Astrocyte (in vitro differentiated cells and primary cell): ENCODE data around the gene SHOX. TPM values are rescaled to one million over a fixed set of nuclear protein-coding genes. Genes with fewer than 3 reads are reported as not detected.
"Not testable (repeated sequence)": the region's sequence is repeated elsewhere in the genome, so short reads cannot be mapped to it uniquely, and the experiment has no call there.

Experiments
- DNase-seq: peaks from one replicate; pipeline ENCODE4 v3.0.0-alpha.2; 2010; ENCODE audit warnings: low read depth
- FAIRE-seq: peaks from 2 replicates; lab custom pipeline; 2011; peaks lifted over from hg19 to GRCh38; lab: Jason Lieb, UNC
- H2AFZ ChIP-seq: 2 replicates; pipeline ENCODE4 v1.6.0; 2012; ENCODE audit warnings: low read depth, low read length, inconsistent platforms
- H3K27ac ChIP-seq: 2 replicates; pipeline ENCODE4 v1.5.1; 2011; ENCODE audit warnings: low read depth, low read length, inconsistent platforms
- H3K27me3 ChIP-seq: 2 replicates; pipeline ENCODE4 v1.6.0; 2011; ENCODE audit warnings: low read length, inconsistent platforms; ENCODE audit not compliant: insufficient read depth
- H3K36me3 ChIP-seq: 2 replicates; pipeline ENCODE4 v1.5.1; 2011; ENCODE audit warnings: low read length, inconsistent platforms; ENCODE audit not compliant: insufficient read depth
- H3K4me1 ChIP-seq: 2 replicates; pipeline ENCODE4 v1.5.1; 2011; ENCODE audit warnings: low read length, inconsistent platforms; ENCODE audit not compliant: insufficient read depth
- H3K4me2 ChIP-seq: 2 replicates; pipeline ENCODE4 v1.6.0; 2012; ENCODE audit warnings: low read length, inconsistent platforms
- H3K4me3 ChIP-seq: 2 replicates; pipeline ENCODE4 v1.5.1; 2011; ENCODE audit warnings: low read depth, mild to moderate bottlenecking, low read length, inconsistent platforms; ENCODE audit not compliant: insufficient read depth
- H3K79me2 ChIP-seq: 2 replicates; pipeline ENCODE4 v1.6.0; 2012; ENCODE audit warnings: mild to moderate bottlenecking, low read length, inconsistent platforms; ENCODE audit not compliant: insufficient read depth
- H3K9ac ChIP-seq: 2 replicates; pipeline ENCODE4 v1.6.0; 2012; ENCODE audit warnings: mild to moderate bottlenecking, low read length, inconsistent platforms
- H3K9me3 ChIP-seq: 2 replicates; pipeline ENCODE4 v1.5.1; 2012; ENCODE audit warnings: low read depth, mild to moderate bottlenecking, low read length, inconsistent platforms; ENCODE audit not compliant: insufficient read depth
- H4K20me1 ChIP-seq: 2 replicates; pipeline ENCODE4 v1.6.0; 2012; ENCODE audit warnings: low read length, inconsistent platforms; ENCODE audit not compliant: insufficient read depth
- H3K27ac Mint-ChIP-seq: one replicate; pipeline ENCODE4 v1.8.0; 2021; ENCODE audit warnings: mild to moderate bottlenecking, mixed read lengths; ENCODE audit not compliant: unreplicated experiment
- H3K27me3 Mint-ChIP-seq: one replicate; pipeline ENCODE4 v1.8.0; 2021; ENCODE audit warnings: low read depth, mixed read lengths; ENCODE audit not compliant: unreplicated experiment
- H3K36me3 Mint-ChIP-seq: one replicate; pipeline ENCODE4 v1.8.0; 2021; ENCODE audit warnings: low read depth, mixed read lengths; ENCODE audit not compliant: unreplicated experiment
- H3K4me1 Mint-ChIP-seq: one replicate; pipeline ENCODE4 v1.8.0; 2021; ENCODE audit warnings: low read depth, mixed read lengths; ENCODE audit not compliant: unreplicated experiment
- H3K4me3 Mint-ChIP-seq: one replicate; pipeline ENCODE4 v1.8.0; 2021; ENCODE audit warnings: mild to moderate bottlenecking, moderate library complexity, mixed read lengths; ENCODE audit not compliant: unreplicated experiment
- H3K9me3 Mint-ChIP-seq: one replicate; pipeline ENCODE4 v1.8.0; 2021; ENCODE audit warnings: mild to moderate bottlenecking, mixed read lengths; ENCODE audit not compliant: unreplicated experiment
- CTCF ChIP-seq: IDR thresholded peaks from 2 replicates; pipeline ENCODE4 v1.5.1; 2011; ENCODE audit warnings: low read depth, mild to moderate bottlenecking, inconsistent platforms, low read length, moderate library complexity; ENCODE audit not compliant: insufficient read depth
- EZH2 ChIP-seq: IDR thresholded peaks from 2 replicates; pipeline ENCODE4 v1.6.1; 2012; ENCODE audit warnings: mild to moderate bottlenecking, low read length, inconsistent platforms; ENCODE audit not compliant: insufficient read depth
- total RNA-seq: library from RNA; stranded (reverse); gene quantifications from 2 replicates; pipeline ENCODE4 v1.2.1, GENCODE V29; 2021

SHOX gene
- total RNA-seq, 1 donor from 2014 or later: not detected

- FAIRE-seq: no peak
- Histone ChIP-seq H3K4me3 (no peak overlapping the region), H3K4me1 (no peaks in the 10 kb centered on the region), H3K27me3 (peaks cover under 1% of the 10 kb centered on the region), H3K9ac (no peak overlapping the region), H3K27ac (no peak overlapping the region), H4K20me1 (no peaks in the 10 kb centered on the region), H2AFZ (no peak overlapping the region), H3K36me3 (no peaks in the 10 kb centered on the region), H3K79me2 (no peaks in the 10 kb centered on the region), H3K4me2 (no peak overlapping the region), H3K9me3 (no peaks in the 10 kb centered on the region)
- Mint-ChIP-seq H3K27me3 (peaks cover 24% of the 10 kb centered on the region), H3K27ac (no peak overlapping the region), H3K4me1 (no peaks in the 10 kb centered on the region), H3K4me3 (no peak overlapping the region), H3K9me3 (peaks cover 32% of the 10 kb centered on the region), H3K36me3 (peaks cover 3% of the 10 kb centered on the region)
- TF ChIP-seq EZH2 (no peak), CTCF (no peak)
- DNase-seq: no peak
These were observed 8.7 kb upstream of the SHOX start for GRCh38 chrX:621705-622503.

GRCh38 chrX:622802-623201 lies 7.8 kb upstream of the SHOX start:
- not testable (repeated sequence) for H3K27ac ChIP-seq, H2AFZ ChIP-seq, H3K4me3 ChIP-seq, H3K9ac ChIP-seq, H3K27me3 ChIP-seq, DNase-seq, H3K79me2 ChIP-seq, H3K4me3 Mint-ChIP-seq, H3K4me1 ChIP-seq, H3K36me3 ChIP-seq, H3K4me1 Mint-ChIP-seq, H3K9me3 ChIP-seq, H3K4me2 ChIP-seq, H3K27ac Mint-ChIP-seq, H4K20me1 ChIP-seq, FAIRE-seq, H3K36me3 Mint-ChIP-seq
- Mint-ChIP-seq H3K9me3 (peaks cover 37% of the 10 kb centered on the region), H3K27me3 (peaks cover 24% of the 10 kb centered on the region)

- Mint-ChIP-seq H3K27ac (no peak overlapping the region), H3K9me3 (peaks cover 37% of the 10 kb centered on the region), H3K4me1 (no peaks in the 10 kb centered on the region), H3K4me3 (no peak overlapping the region), H3K36me3 (peaks cover 4% of the 10 kb centered on the region), H3K27me3 (peaks cover 21% of the 10 kb centered on the region)
- DNase-seq (no peak), FAIRE-seq (no peak)
- no peaks in the 10 kb centered on the region for H3K4me1 ChIP-seq
- no peak overlapping the region for H3K4me2 ChIP-seq
- no peaks in the 10 kb centered on the region for H3K79me2 ChIP-seq
- H3K27ac ChIP-seq: no peak overlapping the region
- no peaks in the 10 kb centered on the region for H3K36me3 ChIP-seq
- H2AFZ ChIP-seq: no peak overlapping the region
- no peak for TF ChIP-seq CTCF
- no peak for TF ChIP-seq EZH2
- H3K27me3 ChIP-seq: peaks cover 5% of the 10 kb centered on the region
- H3K9me3 ChIP-seq: no peaks in the 10 kb centered on the region
- no peaks in the 10 kb centered on the region for H4K20me1 ChIP-seq
- no peak overlapping the region for H3K9ac ChIP-seq
- no peak overlapping the region for H3K4me3 ChIP-seq
These were observed 7.4 kb upstream of the SHOX start for GRCh38 chrX:623268-623598.
